Fibroblast of lung (primary cell): ENCODE measurements around the gene DOC2A. TPM values are rescaled to one million over a fixed set of nuclear protein-coding genes. Genes with fewer than 3 reads are reported as not detected.

Experiments used
- DNase-seq, 2 donors: peaks; one replicate each; pipeline versions ENCODE4 v3.0.0 to v3.0.0-alpha.2; 2010; ENCODE audit warnings: low read depth in 2 of 2
- H2AFZ ChIP-seq: 2 replicates; pipeline ENCODE4 v1.5.1; 2012; ENCODE audit warnings: low read length, control low read depth, inconsistent platforms
- H3K27ac ChIP-seq: 2 replicates; pipeline ENCODE4 v1.5.1; 2011; ENCODE audit warnings: low read length, control low read depth; ENCODE audit not compliant: insufficient read depth
- H3K27me3 ChIP-seq: 2 replicates; pipeline ENCODE4 v1.5.1; 2011; ENCODE audit warnings: mild to moderate bottlenecking, low read length; ENCODE audit not compliant: control insufficient read depth, insufficient read depth
- H3K36me3 ChIP-seq: 2 replicates; pipeline ENCODE4 v1.5.1; 2011; ENCODE audit warnings: low read length; ENCODE audit not compliant: control insufficient read depth, insufficient read depth
- H3K4me1 ChIP-seq: 2 replicates; pipeline ENCODE4 v1.5.1; 2011; ENCODE audit warnings: low read length; ENCODE audit not compliant: control insufficient read depth, insufficient read depth; ENCODE audit errors: extremely low read depth
- H3K4me2 ChIP-seq: 2 replicates; pipeline ENCODE4 v1.5.1; 2011; ENCODE audit warnings: low read length, control low read depth; ENCODE audit not compliant: insufficient read depth; ENCODE audit errors: extremely low read depth
- H3K4me3 ChIP-seq, 4 experiments: fragments of 200-600 bp in 1 of 4; sonication (generic) in 1 of 4; replicated peaks in 1 of 4; 2 replicates each; pipeline ENCODE4 v1.5.1; 2011 to 2016; ENCODE audit warnings: low read length in 4 of 4, low read depth in 3 of 4, mild to moderate bottlenecking in 3 of 4, control low read depth in 2 of 4, inconsistent platforms in 1 of 4, mixed read lengths in 1 of 4; ENCODE audit not compliant: insufficient read depth in 1 of 4; ENCODE audit errors: control extremely low read depth in 1 of 4
- H3K79me2 ChIP-seq: 2 replicates; pipeline ENCODE4 v1.5.1; 2012; ENCODE audit warnings: mild to moderate bottlenecking, low read length, inconsistent platforms; ENCODE audit not compliant: control insufficient read depth, insufficient read depth
- H3K9ac ChIP-seq: 2 replicates; pipeline ENCODE4 v1.5.1; 2011; ENCODE audit warnings: mild to moderate bottlenecking, low read length, control low read depth; ENCODE audit not compliant: insufficient read depth
- H3K9me3 ChIP-seq: 2 replicates; pipeline ENCODE4 v1.5.1; 2012; ENCODE audit warnings: low read depth, low read length; ENCODE audit not compliant: control insufficient read depth, insufficient read depth
- H4K20me1 ChIP-seq: 2 replicates; pipeline ENCODE4 v1.5.1; 2011; ENCODE audit warnings: low read length; ENCODE audit not compliant: control insufficient read depth, insufficient read depth; ENCODE audit errors: extremely low read depth
- CTCF ChIP-seq, 2 donors: IDR thresholded peaks in 1 of 2; conservative IDR thresholded peaks in 1 of 2; 1 replicate in 1 of 2; 2 replicates in 1 of 2; pipeline ENCODE4 v1.5.1; 2011 to 2012; ENCODE audit warnings: low read length in 2 of 2, control low read depth in 1 of 2, inconsistent platforms in 1 of 2, low read depth in 1 of 2, mild to moderate bottlenecking in 1 of 2
- EZH2 ChIP-seq: IDR thresholded peaks from 2 replicates; pipeline ENCODE4 v1.5.1; 2012; ENCODE audit warnings: low read length, control low read depth, mild to moderate bottlenecking; ENCODE audit errors: missing control alignments
- polyA plus RNA-seq, 2 donors: library from polyadenylated mRNA; depleted of rRNA in 1 of 2; stranded (reverse) in 1 of 2; unstranded in 1 of 2; fragments of >200 nt; gene quantifications; 2 replicates each; pipeline ENCODE4 v1.2.1, GENCODE V29; 2011 to 2012; ENCODE audit warnings: missing spikeins in 1 of 2
- total RNA-seq: library from RNA; depleted of rRNA; stranded (reverse); fragments of >200 nt; gene quantifications from 2 replicates; pipeline ENCODE4 v1.2.1, GENCODE V29; 2014

Gene DOC2A
- total and polyA plus RNA-seq, 2 donors (not counting 1 experiment from before 2014, with no cell fraction given): 0.03 to 0.33 TPM

- TF ChIP-seq EZH2: no peak
- Histone ChIP-seq H3K9me3 (no peaks in the 10 kb centered on the region), H3K27me3 (peaks cover 10% of the 10 kb centered on the region), H3K9ac (no peak overlapping the region), H3K4me1 (no peaks in the 10 kb centered on the region), H3K4me3 (no peak overlapping the region), H4K20me1 (no peaks in the 10 kb centered on the region), H3K36me3 (peaks cover 6% of the 10 kb centered on the region), H3K27ac (no peak overlapping the region), H2AFZ (no peak overlapping the region), H3K79me2 (no peaks in the 10 kb centered on the region), H3K4me2 (no peak overlapping the region)
- DNase-seq: no peak
Observed at GRCh38 chr16:30006095-30006473, 4.7 kb downstream of the DOC2A start.

GRCh38 chr16:30005341-30006094, 5.3 kb downstream of the DOC2A start:
- Histone ChIP-seq H3K4me3 (no peak overlapping the region), H3K36me3 (peaks cover 8% of the 10 kb centered on the region), H3K4me1 (no peaks in the 10 kb centered on the region), H3K9me3 (no peaks in the 10 kb centered on the region), H3K27me3 (peaks cover 7% of the 10 kb centered on the region), H3K4me2 (no peak overlapping the region), H2AFZ (no peak overlapping the region), H4K20me1 (no peaks in the 10 kb centered on the region), H3K79me2 (no peaks in the 10 kb centered on the region), H3K27ac (no peak overlapping the region), H3K9ac (no peak overlapping the region)
- DNase-seq: peak in 1 of 2 donors; percentile 45
- TF ChIP-seq CTCF (conservative IDR thresholded peaks at IDR 0.05 in 1 of 2, IDR thresholded peaks at IDR 0.05 in 1 of 2; ENCODE audit: low read depth in 1 of 2, low read length in 2 of 2): peak; percentile 77 to 83
- TF ChIP-seq EZH2: no peak

- H4K20me1 ChIP-seq: no peaks in the 10 kb centered on the region
- H3K4me2 ChIP-seq: no peak overlapping the region
- H2AFZ ChIP-seq: no peak overlapping the region
- H3K9me3 ChIP-seq: no peaks in the 10 kb centered on the region
- no peaks in the 10 kb centered on the region for H3K79me2 ChIP-seq
- no peak for DNase-seq
- H3K36me3 ChIP-seq: peaks cover 8% of the 10 kb centered on the region
- no peak overlapping the region for H3K9ac ChIP-seq
- TF ChIP-seq CTCF (conservative IDR thresholded peaks at IDR 0.05 in 1 of 2, IDR thresholded peaks at IDR 0.05 in 1 of 2; ENCODE audit: low read depth in 1 of 2, low read length in 2 of 2) (no peak), EZH2 (no peak)
- no peak overlapping the region for H3K4me3 ChIP-seq
- H3K27ac ChIP-seq: no peak overlapping the region
- no peaks in the 10 kb centered on the region for H3K4me1 ChIP-seq
- peaks cover under 1% of the 10 kb centered on the region for H3K27me3 ChIP-seq
Observed at GRCh38 chr16:30004811-30005242, 6.0 kb downstream of the DOC2A start.
